ENCODE measurements around the gene ATP6V1G2. TPM values are rescaled to one million over a fixed set of nuclear protein-coding genes. Genes with fewer than 3 reads are reported as not detected.

ATP6V1G2 gene
- total RNA-seq, 2 donors from 2014 or later: 1.7 to 2.1 TPM

GRCh38 chr6:31586008-31586407, 39.6 kb upstream of the ATP6V1G2 start, which contains the start of gene LST1:
TSS of gene LST1 (plus strand) at chr6:31586277. CDS start at chr6:31587300, 1,023 bp downstream.
- TF ChIP-seq, protein P1, sequence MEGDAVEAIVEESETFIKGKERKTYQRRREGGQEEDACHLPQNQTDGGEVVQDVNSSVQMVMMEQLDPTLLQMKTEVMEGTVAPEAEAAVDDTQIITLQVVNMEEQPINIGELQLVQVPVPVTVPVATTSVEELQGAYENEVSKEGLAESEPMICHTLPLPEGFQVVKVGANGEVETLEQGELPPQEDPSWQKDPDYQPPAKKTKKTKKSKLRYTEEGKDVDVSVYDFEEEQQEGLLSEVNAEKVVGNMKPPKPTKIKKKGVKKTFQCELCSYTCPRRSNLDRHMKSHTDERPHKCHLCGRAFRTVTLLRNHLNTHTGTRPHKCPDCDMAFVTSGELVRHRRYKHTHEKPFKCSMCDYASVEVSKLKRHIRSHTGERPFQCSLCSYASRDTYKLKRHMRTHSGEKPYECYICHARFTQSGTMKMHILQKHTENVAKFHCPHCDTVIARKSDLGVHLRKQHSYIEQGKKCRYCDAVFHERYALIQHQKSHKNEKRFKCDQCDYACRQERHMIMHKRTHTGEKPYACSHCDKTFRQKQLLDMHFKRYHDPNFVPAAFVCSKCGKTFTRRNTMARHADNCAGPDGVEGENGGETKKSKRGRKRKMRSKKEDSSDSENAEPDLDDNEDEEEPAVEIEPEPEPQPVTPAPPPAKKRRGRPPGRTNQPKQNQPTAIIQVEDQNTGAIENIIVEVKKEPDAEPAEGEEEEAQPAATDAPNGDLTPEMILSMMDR (conservative IDR thresholded peaks at IDR 0.05): no peak
- no peaks in the 10 kb centered on the region for H3K9me3 ChIP-seq (ENCODE audit: control insufficient read depth, low read length)
- H3K27ac ChIP-seq (ENCODE audit: low read depth, low read length): no peak within 1 kb of the TSS
- H3K4me1 Mint-ChIP-seq: peaks cover 10% of the 10 kb centered on the region
- H3K36me3 ChIP-seq (ENCODE audit: control insufficient read depth, insufficient read depth, low read length): no peaks in the 10 kb centered on the region
- H3K27me3 Mint-ChIP-seq (ENCODE audit: insufficient read depth): peaks cover 24% of the 10 kb centered on the region
- H3K27ac Mint-ChIP-seq: no peak within 1 kb of the TSS
- no peak within 1 kb of the TSS for H3K4me3 ChIP-seq (ENCODE audit: low read length)
- no peaks in the 10 kb centered on the region for H3K36me3 Mint-ChIP-seq (ENCODE audit: low read depth)
- no peaks in the 10 kb centered on the region for H3K4me1 ChIP-seq (ENCODE audit: control insufficient read depth, insufficient read depth, low read length)
- no peak for DNase-seq
- H3K27me3 ChIP-seq (ENCODE audit: control insufficient read depth, insufficient read depth, low read length, poor library complexity, severe bottlenecking): no peaks in the 10 kb centered on the region
- 53% methylated on average over 1 of the region's 1 CpG; no CpG with 5 or more reads in 1 of the 2 experiments for WGBS, 2 experiments (ENCODE audit: insufficient coverage in 1 of 2, insufficient read length in 1 of 2)
- H3K9me3 Mint-ChIP-seq: no peaks in the 10 kb centered on the region
- H3K4me3 Mint-ChIP-seq: no peak within 1 kb of the TSS
- no peak within 1 kb of the TSS for H3K9ac ChIP-seq (ENCODE audit: extremely low read depth, low read length, poor library complexity, severe bottlenecking)

GRCh38 chr6:31585491-31585890, 39.1 kb upstream of the ATP6V1G2 start:
- peak; percentile 77 for DNase-seq
- H3K27me3 ChIP-seq (ENCODE audit: control insufficient read depth, insufficient read depth, low read length, poor library complexity, severe bottlenecking): peaks cover under 1% of the 10 kb centered on the region

GRCh38 chr6:31582230-31582643, 35.8 kb upstream of the ATP6V1G2 start, which contains the start of gene LTB:
TSS of gene LTB (minus strand) at chr6:31582424. CDS start at chr6:31582417, 7 bp downstream.
- no peaks in the 10 kb centered on the region for H3K36me3 ChIP-seq (ENCODE audit: control insufficient read depth, insufficient read depth, low read length)
- Mint-ChIP-seq H3K4me1 (peaks cover 17% of the 10 kb centered on the region), H3K36me3 (ENCODE audit: low read depth) (no peaks in the 10 kb centered on the region), H3K4me3 (peak within 1 kb of the TSS; percentile 98), H3K27ac (peak within 1 kb of the TSS; percentile 95), H3K9me3 (no peaks in the 10 kb centered on the region), H3K27me3 (ENCODE audit: insufficient read depth) (peaks cover 31% of the 10 kb centered on the region)
- TF ChIP-seq, protein P1 (conservative IDR thresholded peaks at IDR 0.05): no peak
- peak within 1 kb of the TSS; percentile 69 for H3K9ac ChIP-seq (ENCODE audit: extremely low read depth, low read length, poor library complexity, severe bottlenecking)
- peak within 1 kb of the TSS; percentile 94 for H3K4me3 ChIP-seq (ENCODE audit: low read length)
- H3K27ac ChIP-seq (ENCODE audit: low read depth, low read length): no peak within 1 kb of the TSS
- no peaks in the 10 kb centered on the region for H3K4me1 ChIP-seq (ENCODE audit: control insufficient read depth, insufficient read depth, low read length)
- 91% methylated on average over 3 of the region's 3 CpGs; no CpG with 5 or more reads in 1 of the 2 experiments for WGBS, 2 experiments (ENCODE audit: insufficient coverage in 1 of 2, insufficient read length in 1 of 2)
- DNase-seq: no peak
- no peaks in the 10 kb centered on the region for H3K9me3 ChIP-seq (ENCODE audit: control insufficient read depth, low read length)
- peaks cover 5% of the 10 kb centered on the region for H3K27me3 ChIP-seq (ENCODE audit: control insufficient read depth, insufficient read depth, low read length, poor library complexity, severe bottlenecking)

More at GRCh38 chr6:31585491-31585890, 39.1 kb upstream of the ATP6V1G2 start:
- Histone ChIP-seq H3K9me3 (ENCODE audit: control insufficient read depth, low read length) (no peaks in the 10 kb centered on the region), H3K4me3 (ENCODE audit: low read length) (no peak overlapping the region), H3K9ac (ENCODE audit: extremely low read depth, low read length, poor library complexity, severe bottlenecking) (no peak overlapping the region), H3K27ac (ENCODE audit: low read depth, low read length) (no peak overlapping the region), H3K4me1 (ENCODE audit: control insufficient read depth, insufficient read depth, low read length) (no peaks in the 10 kb centered on the region), H3K36me3 (ENCODE audit: control insufficient read depth, insufficient read depth, low read length) (no peaks in the 10 kb centered on the region)
- Mint-ChIP-seq H3K9me3 (no peaks in the 10 kb centered on the region), H3K27me3 (ENCODE audit: insufficient read depth) (peaks cover 26% of the 10 kb centered on the region), H3K4me3 (no peak overlapping the region), H3K4me1 (peaks cover 12% of the 10 kb centered on the region), H3K27ac (no peak overlapping the region), H3K36me3 (ENCODE audit: low read depth) (no peaks in the 10 kb centered on the region)
- TF ChIP-seq, protein P1 (conservative IDR thresholded peaks at IDR 0.05): peak; percentile 76
- 30 to 73% methylated on average over 1 to 2 of the region's 2 CpGs for WGBS, 2 experiments (ENCODE audit: insufficient coverage in 1 of 2, insufficient read length in 1 of 2)

Measured in endodermal cell (in vitro differentiated cells).